GM18508 (cell line): ENCODE data around the gene TLE1.

Experiments
- ATAC-seq: cut with Tn5 transposase; IDR thresholded peaks from one replicate; pipeline ENCODE4 v1.9.1; 2021; ENCODE audit warnings: moderate number of reproducible peaks; ENCODE audit not compliant: insufficient read depth, unreplicated experiment

TLE1 gene

DNA sequence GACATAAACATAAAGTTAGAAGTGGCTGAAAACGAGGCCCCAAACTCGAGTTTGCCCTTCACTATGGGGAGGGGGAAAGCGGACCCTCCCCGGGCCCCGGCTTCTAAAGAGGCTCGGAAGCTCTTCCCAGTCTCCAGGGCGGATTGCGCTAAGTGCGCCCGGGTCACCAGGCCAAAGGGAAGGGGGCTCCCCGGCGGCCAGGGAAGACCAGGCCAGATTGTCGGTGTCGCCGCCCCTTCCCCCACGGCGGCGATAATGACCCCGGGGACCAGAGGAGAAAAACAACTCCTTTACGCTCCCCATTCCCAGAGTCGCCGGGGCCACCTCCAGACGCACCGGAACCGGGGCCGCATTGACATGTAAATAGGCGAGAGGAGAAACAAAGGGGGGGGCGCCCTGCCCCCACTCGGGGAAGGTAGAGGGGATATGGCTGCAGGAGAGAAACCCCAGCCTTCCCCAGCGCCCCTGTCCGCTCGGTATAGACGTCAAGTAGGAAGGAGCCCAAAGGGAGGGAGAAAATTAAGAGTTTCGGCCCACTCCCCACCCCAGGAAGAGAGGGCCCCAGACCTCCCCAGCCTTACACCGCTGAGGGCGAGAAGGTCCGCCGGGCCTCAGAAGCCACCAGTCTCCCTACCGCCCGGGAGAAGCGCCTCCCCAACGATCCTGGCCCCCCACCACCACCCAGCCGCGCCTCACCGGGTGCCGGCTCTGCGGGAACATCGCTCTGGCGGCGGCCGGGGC, 1.7 kb downstream of the TLE1 start:
- ATAC-seq, result no peak

DNA sequence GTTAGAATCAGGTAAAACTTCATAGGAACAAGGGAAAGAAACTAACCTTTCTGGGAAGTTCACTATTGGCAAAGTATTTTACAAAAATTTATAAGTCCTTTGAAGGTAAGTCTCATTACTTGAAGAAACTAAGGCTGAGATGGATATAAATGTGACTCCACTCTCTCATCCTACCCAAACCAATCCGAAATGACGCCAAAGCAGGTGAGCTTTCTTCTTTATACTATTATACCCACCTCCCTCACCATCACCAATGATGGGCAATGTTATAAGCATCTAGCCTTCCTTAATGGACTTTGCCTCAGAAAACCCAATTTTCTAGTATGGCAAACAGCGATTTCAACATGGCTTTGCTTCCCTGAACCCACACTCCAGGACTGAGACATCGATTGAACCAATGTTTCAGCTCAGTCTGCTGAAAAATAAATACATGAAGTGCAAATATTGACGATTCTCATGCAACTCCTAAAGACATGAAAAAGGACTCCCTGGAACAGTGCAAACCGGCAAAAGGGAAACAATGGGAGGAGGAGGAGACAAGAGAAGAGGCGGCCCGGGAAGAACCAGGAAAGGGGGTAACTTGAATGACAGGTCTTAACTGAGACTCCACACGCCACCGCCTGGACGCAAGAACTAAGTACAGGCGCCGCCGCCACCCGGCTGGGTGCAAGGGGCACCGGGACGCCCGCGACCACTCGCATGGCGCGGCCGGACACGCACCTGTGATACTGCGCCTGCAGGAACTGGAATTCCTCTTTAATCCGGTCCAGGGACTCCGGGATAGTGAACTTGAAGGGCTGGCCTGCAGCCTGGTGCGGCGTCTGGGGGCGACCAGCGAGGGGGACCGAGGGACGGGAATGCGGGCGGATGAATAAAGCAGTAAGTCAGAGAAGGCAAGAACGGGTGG, 2.5 kb downstream of the TLE1 start:
- ATAC-seq, result no peak

- no peak for ATAC-seq
These were observed 3.4 kb downstream of the TLE1 start for GRCh38 chr9:81685763-81686613.

GRCh38 chr9:81684635-81685034, 4.7 kb downstream of the TLE1 start:
- ATAC-seq, result no peak

DNA sequence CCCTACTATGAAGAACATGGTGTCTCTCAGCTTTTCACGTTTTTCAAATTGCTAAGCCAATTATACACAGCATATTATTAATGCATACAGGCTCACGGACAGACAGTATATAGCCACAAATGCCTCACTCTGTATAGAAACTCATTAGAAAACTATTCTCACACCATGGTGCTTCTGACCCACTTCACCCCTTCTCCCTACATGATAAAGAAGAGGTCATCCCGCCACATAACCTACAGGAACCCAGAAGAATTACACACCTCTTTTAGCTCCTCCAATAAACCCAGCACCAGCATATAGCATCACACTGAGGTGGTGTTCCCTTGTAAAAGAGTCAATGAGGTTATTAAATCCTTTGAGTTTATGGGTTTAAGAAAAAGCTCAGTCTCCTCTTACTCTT, 5.6 kb downstream of the TLE1 start:
- no peak for ATAC-seq

DNA sequence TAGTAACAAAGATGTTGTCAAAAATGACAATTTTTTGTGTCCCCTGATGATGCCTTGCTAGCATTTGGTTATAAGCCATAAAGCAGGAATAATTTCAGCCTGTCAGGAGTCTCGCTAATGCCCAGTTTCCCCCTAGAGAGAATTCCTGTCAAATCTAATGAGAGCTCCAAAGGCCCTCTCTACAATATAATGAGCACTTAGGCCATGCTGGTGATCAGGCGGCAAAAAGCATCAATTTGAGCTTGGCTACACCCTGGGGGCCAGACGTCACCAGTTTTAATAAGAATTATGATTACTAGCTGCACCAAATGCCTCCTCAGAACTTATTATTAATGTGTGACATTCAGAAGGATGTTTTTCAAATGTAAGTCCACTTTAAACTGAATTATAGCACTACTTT, 6.1 kb downstream of the TLE1 start:
- ATAC-seq, result no peak

DNA sequence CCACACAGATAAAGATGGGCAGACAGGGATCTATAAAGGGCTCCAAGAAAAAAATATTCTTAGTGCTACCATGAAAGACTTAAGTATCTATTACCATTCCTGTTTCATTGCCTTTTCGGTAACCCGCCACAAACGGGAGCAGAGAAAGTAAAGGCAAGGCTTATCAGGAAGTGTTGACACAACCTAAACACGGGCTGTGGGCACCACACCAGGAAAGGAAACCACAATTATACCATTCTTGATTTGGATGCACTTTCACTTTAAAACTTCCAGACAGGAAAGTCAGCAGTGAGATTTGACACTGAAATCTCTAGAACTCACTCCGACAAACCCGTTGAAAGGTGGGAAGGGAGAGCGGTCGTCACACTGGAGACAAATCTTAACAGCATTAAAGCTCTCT, 6.5 kb downstream of the TLE1 start:
- no peak for ATAC-seq

- ATAC-seq, result no peak
These were observed 7.2 kb downstream of the TLE1 start for GRCh38 chr9:81682177-81682576.

- ATAC-seq, result no peak
These were observed 8.8 kb downstream of the TLE1 start for GRCh38 chr9:81680506-81680905.

DNA sequence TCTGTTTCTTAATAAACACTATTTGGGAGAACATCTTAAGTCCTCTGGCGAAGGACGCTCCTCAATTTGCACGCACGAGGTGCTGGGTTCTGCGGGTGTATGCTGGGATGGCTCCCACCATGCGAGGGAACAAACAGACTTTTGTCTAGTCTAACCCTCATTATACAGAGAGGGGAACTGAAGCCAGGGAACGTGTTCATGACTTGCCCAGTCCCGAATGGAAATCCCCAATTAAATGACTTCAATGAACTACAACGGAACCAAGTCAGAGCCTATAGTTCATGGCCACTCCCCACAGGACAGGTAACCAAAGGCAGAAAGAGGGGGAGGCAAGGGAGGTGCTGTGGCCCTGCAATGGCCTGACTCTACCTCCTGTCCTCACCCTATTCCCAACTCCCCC, 9.3 kb downstream of the TLE1 start:
- ATAC-seq, result no peak

GRCh38 chr9:81678088-81678487, 11.3 kb downstream of the TLE1 start:
- ATAC-seq, result no peak

GRCh38 chr9:81676395-81676794, 13.0 kb downstream of the TLE1 start:
- no peak for ATAC-seq

DNA sequence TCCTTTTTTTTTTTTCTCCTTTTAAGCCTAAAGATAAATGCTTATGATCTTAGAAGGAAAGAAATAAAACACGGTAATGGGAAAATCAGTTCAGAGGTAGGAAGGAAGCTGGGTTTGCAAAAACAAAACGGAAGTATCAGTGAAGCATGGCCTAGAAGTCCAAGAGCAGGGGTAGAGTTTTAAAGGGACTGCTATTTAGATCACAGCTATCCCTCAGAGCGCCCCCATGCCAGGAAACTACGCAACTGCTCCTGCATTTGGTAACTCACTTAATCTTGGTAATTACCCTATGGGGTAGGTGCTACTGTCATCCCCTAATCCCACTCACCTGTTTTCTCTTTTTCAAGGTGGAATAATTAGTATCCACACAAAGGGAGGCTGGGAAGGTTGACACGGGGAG, 16.0 kb downstream of the TLE1 start:
- no peak for ATAC-seq

DNA sequence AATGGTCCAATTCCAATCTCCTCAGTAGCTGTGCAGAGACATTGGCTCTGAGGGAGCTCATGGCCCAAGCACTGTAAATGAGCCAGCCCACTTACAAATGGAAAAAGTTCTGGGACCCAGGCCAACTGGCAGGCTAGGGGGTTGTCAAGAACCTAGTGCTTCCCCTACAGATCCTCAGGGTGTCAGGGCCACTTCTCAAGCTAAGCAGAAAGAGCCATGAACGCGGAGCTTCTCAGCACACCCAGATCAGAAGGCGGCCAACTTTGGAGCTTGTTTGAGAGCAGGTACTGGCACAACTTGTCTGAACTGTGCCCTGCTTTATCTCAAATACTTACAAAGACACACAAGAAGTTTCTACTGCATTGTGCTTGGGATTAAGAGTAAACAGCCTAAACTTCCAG, 17.5 kb downstream of the TLE1 start:
- no peak for ATAC-seq

DNA sequence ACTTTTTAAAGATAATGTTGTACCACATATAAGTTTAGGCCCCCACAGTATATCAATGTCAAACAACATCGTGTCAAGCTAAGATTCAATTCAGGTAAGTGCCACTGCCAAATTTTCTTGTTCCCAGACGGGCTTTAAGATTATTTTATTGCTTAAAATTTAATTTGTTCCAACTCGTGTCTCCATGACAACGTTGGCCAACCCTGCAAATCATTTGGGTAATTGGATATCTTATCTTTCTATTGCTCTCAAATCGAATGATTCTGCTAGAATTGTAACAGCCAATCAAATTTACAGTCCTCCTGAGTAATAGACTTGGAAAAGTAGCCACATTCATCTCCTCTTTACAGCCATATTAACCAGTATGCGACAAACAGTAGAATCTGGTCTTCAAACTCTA, 19.5 kb downstream of the TLE1 start:
- no peak for ATAC-seq

- ATAC-seq, result no peak
These were observed 20.2 kb downstream of the TLE1 start for GRCh38 chr9:81669041-81669651.

DNA sequence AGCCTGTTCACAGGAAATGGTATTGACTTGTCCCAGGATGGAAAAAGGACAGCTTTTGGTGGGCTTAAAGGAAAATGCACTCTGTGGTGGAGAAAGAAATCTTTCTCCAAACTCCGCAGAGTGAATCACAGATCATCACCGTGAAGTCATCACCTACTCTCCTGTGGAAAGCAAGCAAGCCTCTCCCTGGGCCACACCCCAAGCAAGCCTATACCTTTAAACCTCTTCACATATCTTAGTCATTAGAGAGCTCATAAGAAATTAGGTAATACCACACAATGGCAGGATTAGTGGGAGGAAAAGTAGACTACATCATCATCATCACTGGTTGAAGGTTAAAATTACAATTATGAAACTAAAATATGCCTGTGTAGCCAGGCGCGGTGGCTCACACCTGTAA, 23.2 kb downstream of the TLE1 start:
- no peak for ATAC-seq

DNA sequence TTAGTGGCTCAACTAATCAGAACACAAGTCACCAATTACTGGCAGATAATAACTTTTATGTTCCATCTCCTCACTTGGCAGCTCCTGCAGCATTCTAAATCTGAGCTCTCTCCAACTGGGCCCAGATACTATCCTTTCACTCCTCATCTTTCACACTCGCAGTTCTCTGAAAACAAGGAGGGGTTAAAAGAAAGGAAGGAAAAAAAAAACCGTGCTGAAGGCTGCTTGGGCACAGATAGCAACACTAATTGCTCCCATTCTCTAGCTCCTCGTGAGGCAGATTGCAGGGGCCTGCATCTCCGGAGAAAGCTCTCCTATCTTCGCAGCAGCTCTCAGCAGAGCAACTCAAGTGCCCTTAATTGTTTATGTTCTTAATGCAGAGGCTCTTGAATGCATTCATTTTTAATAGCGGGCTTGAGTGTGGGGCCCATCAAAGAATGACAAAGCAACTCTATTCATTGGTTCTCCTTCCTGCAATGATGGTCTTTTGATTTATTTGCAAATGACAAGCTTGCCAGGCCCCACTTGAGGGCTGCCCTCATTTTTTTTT, 23.9 kb downstream of the TLE1 start:
- ATAC-seq, result no peak

DNA sequence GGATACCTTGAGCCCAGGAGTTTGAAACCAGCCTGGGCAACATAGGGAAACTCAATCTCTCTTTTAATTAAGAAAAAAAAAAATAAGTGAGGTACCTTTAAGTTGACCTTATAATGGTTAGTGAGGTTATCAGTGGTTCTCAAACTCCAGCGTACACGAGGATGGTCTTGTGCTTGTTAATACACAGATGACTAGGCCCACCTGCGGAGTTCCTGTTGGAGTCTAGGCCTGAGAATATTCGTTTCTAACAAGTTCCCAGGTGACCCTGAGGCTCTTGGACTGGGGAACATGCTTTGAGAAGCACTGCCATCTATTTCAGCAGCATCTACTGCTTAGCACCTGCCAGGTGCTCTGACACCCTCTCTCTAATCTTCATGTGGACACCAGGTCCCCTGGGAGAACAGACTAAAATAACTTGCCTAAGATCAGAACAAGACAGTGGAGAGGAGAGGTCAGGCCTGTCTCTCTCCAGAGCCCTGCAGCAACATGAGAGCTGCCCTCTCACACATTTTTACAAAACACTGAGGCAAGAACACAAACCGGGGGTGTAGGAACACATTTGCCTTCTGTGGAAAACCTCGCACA, 24.6 kb downstream of the TLE1 start:
- ATAC-seq, result no peak

DNA sequence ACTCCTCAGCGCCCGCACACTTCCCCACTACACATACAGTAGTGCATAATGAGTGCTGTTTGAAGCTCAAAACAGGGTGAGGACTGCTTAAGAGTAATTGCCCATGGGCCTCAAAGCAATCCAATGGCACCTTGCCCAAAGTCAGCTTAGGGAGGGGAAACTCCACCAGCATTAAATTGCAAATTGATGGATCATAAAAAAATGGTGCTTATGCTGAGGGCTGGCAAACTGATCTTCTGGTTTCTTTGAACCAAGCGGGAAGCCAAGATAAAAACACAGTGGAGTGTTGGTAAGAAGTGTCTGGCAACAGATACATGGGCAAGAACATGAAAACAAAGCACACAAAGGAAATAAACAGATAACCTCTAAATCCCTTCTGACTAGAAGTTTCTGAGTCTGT, 28.0 kb downstream of the TLE1 start:
- no peak for ATAC-seq
